ENCODE results near the gene MTUS2.

Gene MTUS2

GRCh38 chr13:29039212-29039611 is 219.1 kb downstream of the MTUS2 start:
- no peak for DNase-seq

GRCh38 chr13:29046588-29046987 is 226.4 kb downstream of the MTUS2 start:
- DNase-seq, result no peak

- no peak for DNase-seq
These were observed 229.4 kb downstream of the MTUS2 start for GRCh38 chr13:29049524-29049923.

- no peak for DNase-seq
These were observed 230.6 kb downstream of the MTUS2 start for GRCh38 chr13:29050719-29051118.

- DNase-seq, result no peak
These were observed 239.7 kb downstream of the MTUS2 start for GRCh38 chr13:29059800-29060199.

- no peak for DNase-seq
These were observed 245.0 kb downstream of the MTUS2 start for GRCh38 chr13:29065142-29065541.

GRCh38 chr13:29067306-29067945 is 247.3 kb downstream of the MTUS2 start:
- DNase-seq, result peak in 1 of 2 donors; percentile 1

GRCh38 chr13:29073755-29074154 is 253.6 kb downstream of the MTUS2 start:
- no peak for DNase-seq

GRCh38 chr13:29077051-29077813 is 257.1 kb downstream of the MTUS2 start:
- no peak for DNase-seq

- peak in 1 of 2 donors; percentile 4 for DNase-seq
These were observed 260.9 kb downstream of the MTUS2 start for GRCh38 chr13:29081036-29081435.

- DNase-seq, result no peak
These were observed 261.7 kb downstream of the MTUS2 start for GRCh38 chr13:29081697-29082440.

GRCh38 chr13:29099781-29100406 is 279.8 kb downstream of the MTUS2 start:
- DNase-seq, result no peak

- DNase-seq, result no peak
These were observed 280.6 kb downstream of the MTUS2 start for GRCh38 chr13:29100758-29101157.

GRCh38 chr13:29101409-29101808 is 281.3 kb downstream of the MTUS2 start:
- no peak for DNase-seq

GRCh38 chr13:29101905-29102304 is 281.8 kb downstream of the MTUS2 start:
- no peak for DNase-seq

- no peak for DNase-seq
These were observed 283.1 kb downstream of the MTUS2 start for GRCh38 chr13:29103065-29103800.

- DNase-seq, result no peak
These were observed 284.3 kb downstream of the MTUS2 start for GRCh38 chr13:29104461-29104860.

GRCh38 chr13:29105779-29106178 is 285.6 kb downstream of the MTUS2 start:
- DNase-seq, result no peak

- no peak for DNase-seq
These were observed 286.5 kb downstream of the MTUS2 start for GRCh38 chr13:29106651-29107050.

GRCh38 chr13:29108068-29108786 is 288.1 kb downstream of the MTUS2 start:
- no peak for DNase-seq

- DNase-seq, result no peak
These were observed 289.8 kb downstream of the MTUS2 start for GRCh38 chr13:29109987-29110386.

- no peak for DNase-seq
These were observed 291.3 kb downstream of the MTUS2 start for GRCh38 chr13:29111446-29111845.
